ENCODE results near the gene DCAF6. TPM values are rescaled to one million over a fixed set of nuclear protein-coding genes. Genes with fewer than 3 reads are reported as not detected.

DCAF6 gene
- total RNA-seq, 1 donor from 2014 or later = 28.6 TPM

DNA sequence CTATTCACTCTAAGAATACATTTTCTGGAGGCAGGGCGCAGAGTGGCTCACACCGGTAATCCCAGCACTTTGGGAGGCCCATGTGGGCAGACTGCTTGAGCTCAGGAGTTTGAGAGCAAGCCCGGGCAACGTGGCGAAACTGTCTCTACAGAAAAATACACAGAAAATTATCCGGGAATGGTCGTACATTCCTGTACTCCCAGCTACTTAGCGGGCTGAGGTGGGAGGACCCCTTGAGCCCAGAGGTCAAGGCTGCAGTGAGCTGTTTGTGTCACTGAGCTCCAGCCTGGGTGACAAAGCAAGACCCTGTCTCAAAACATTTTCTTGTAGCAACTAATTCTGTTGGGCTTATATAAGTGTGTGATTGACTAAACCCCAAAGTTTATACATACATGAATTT, 169.8 kb downstream of the DCAF6 start:
- peaks cover 29% of the 10 kb centered on the region for H3K4me1 ChIP-seq
- Mint-ChIP-seq H3K36me3 (peaks cover 41% of the 10 kb centered on the region), H3K4me1 (peaks cover 21% of the 10 kb centered on the region), H3K4me3 (no peak overlapping the region), H3K9me3 (no peaks in the 10 kb centered on the region), H3K27me3 (ENCODE audit: insufficient read depth, low read depth) (peaks cover 2% of the 10 kb centered on the region), H3K27ac (peak overlapping the region; percentile 1)
- no peak for DNase-seq (ENCODE audit: low spot score)
- H3K4me2 ChIP-seq = peak overlapping the region; percentile 19
- H3K9me3 ChIP-seq (ENCODE audit: low read depth) = no peaks in the 10 kb centered on the region
- peaks cover 28% of the 10 kb centered on the region for H4K20me1 ChIP-seq (ENCODE audit: low read depth)
- H3F3A ChIP-seq (ENCODE audit: low read depth) = peaks cover 16% of the 10 kb centered on the region
- H2AFZ ChIP-seq (replicated peaks) = no peak overlapping the region
- TF ChIP-seq, protein P1, sequence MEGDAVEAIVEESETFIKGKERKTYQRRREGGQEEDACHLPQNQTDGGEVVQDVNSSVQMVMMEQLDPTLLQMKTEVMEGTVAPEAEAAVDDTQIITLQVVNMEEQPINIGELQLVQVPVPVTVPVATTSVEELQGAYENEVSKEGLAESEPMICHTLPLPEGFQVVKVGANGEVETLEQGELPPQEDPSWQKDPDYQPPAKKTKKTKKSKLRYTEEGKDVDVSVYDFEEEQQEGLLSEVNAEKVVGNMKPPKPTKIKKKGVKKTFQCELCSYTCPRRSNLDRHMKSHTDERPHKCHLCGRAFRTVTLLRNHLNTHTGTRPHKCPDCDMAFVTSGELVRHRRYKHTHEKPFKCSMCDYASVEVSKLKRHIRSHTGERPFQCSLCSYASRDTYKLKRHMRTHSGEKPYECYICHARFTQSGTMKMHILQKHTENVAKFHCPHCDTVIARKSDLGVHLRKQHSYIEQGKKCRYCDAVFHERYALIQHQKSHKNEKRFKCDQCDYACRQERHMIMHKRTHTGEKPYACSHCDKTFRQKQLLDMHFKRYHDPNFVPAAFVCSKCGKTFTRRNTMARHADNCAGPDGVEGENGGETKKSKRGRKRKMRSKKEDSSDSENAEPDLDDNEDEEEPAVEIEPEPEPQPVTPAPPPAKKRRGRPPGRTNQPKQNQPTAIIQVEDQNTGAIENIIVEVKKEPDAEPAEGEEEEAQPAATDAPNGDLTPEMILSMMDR (IDR thresholded peaks at IDR 0.05) = no peak
- no peak for TF ChIP-seq EZH2phosphoT487 (IDR thresholded peaks at IDR 0.05)
- TF ChIP-seq EZH2 (IDR thresholded peaks at IDR 0.05) = no peak
- H3K27ac ChIP-seq = no peak overlapping the region
- H3K4me3 ChIP-seq = no peak overlapping the region
- H3K79me2 ChIP-seq (ENCODE audit: low read depth) = peaks cover 38% of the 10 kb centered on the region
- no peak overlapping the region for H3K9ac ChIP-seq
- no peaks in the 10 kb centered on the region for H3K36me3 ChIP-seq
- H3K27me3 ChIP-seq = no peaks in the 10 kb centered on the region

DNA sequence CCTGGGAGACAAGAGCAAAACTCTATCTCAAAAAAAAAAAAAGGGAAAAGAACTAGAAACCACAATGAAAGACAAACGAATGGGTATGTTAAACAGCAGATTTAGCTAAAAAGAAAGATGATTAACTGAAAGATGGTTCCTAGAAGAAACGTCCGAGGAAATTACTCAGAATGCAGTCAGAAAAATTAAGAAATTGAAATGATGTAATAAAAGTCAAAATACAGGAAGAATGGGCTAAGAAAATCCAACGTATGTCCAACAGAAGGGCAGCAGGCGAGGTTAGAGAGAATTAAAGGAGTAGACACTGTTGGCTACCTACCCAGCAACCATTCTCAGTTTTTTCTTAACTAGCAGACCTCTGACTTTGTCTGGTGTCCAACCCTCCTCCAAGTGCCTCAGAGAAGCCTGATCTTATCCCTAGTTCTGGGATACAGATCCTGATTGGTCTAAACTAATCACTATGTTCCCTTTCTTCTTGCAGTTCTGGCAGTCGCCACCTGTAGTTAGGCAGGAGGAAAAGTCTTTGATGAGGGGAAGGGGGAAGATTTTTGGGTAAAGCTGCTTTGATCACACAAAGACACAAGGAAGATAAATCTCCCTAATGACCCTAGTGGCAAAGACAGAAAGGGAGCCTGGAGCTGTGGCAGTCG, 174.5 kb downstream of the DCAF6 start:
- Mint-ChIP-seq H3K9me3 (peaks cover 2% of the 10 kb centered on the region), H3K4me1 (peaks cover 16% of the 10 kb centered on the region), H3K4me3 (no peak overlapping the region), H3K27me3 (ENCODE audit: insufficient read depth, low read depth) (peaks cover 2% of the 10 kb centered on the region), H3K36me3 (peaks cover 38% of the 10 kb centered on the region), H3K27ac (no peak overlapping the region)
- Histone ChIP-seq H3F3A (ENCODE audit: low read depth) (peaks cover 30% of the 10 kb centered on the region), H3K79me2 (ENCODE audit: low read depth) (peaks cover 46% of the 10 kb centered on the region), H3K9me3 (ENCODE audit: low read depth) (no peaks in the 10 kb centered on the region), H3K36me3 (no peaks in the 10 kb centered on the region), H3K4me1 (peaks cover 32% of the 10 kb centered on the region), H3K27ac (peak overlapping the region; percentile 42), H3K4me2 (peak overlapping the region; percentile 32), H3K9ac (no peak overlapping the region), H3K27me3 (no peaks in the 10 kb centered on the region), H2AFZ (replicated peaks) (no peak overlapping the region), H3K4me3 (no peak overlapping the region), H4K20me1 (ENCODE audit: low read depth) (peaks cover 26% of the 10 kb centered on the region)
- peak; percentile 73 for DNase-seq (ENCODE audit: low spot score)
- TF ChIP-seq, protein P1 (IDR thresholded peaks at IDR 0.05) = no peak
- no peak for TF ChIP-seq EZH2 (IDR thresholded peaks at IDR 0.05)
- TF ChIP-seq EZH2phosphoT487 (IDR thresholded peaks at IDR 0.05) = no peak

DNA sequence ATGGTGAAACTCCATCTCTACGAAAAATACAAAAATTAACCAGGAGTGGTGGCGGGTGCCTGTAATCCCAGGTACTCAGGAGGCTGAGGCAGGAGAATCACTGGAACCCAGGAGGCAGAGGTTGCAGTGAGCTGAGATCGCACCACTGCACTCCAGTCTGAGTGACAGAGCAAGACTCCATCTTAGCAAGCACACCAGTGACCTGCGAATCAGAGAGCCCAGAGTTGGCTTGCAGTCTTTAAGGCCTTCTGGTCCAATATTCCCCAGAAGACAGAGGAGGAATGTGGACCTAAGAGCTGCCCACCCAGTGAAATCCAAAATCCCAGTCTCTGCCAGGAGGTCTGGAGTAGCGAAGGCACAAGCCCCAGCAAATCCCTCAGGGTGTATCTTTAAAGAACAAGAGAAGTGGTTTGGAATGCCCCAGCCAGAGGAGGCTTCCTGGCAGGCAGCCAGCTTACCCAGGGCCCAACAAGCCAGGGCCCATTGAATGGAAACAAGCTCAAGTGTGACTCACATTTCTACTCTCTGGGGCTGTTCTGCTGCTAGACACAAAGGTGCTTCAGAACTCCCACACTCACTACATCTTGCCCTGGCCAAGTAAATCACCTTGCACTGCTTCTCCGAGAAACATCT, 176.3 kb downstream of the DCAF6 start:
- Mint-ChIP-seq H3K4me1 (peaks cover 8% of the 10 kb centered on the region), H3K36me3 (peaks cover 46% of the 10 kb centered on the region), H3K9me3 (peaks cover 2% of the 10 kb centered on the region), H3K4me3 (no peak overlapping the region), H3K27me3 (ENCODE audit: insufficient read depth, low read depth) (peaks cover 1% of the 10 kb centered on the region), H3K27ac (no peak overlapping the region)
- TF ChIP-seq EZH2 (IDR thresholded peaks at IDR 0.05) (no peak), EZH2phosphoT487 (IDR thresholded peaks at IDR 0.05) (no peak)
- TF ChIP-seq, protein P1 (IDR thresholded peaks at IDR 0.05) = no peak
- no peak overlapping the region for H2AFZ ChIP-seq (replicated peaks)
- H3K27me3 ChIP-seq = no peaks in the 10 kb centered on the region
- H3K27ac ChIP-seq = no peak overlapping the region
- DNase-seq (ENCODE audit: low spot score) = no peak
- peaks cover 32% of the 10 kb centered on the region for H3K79me2 ChIP-seq (ENCODE audit: low read depth)
- H3K4me3 ChIP-seq = no peak overlapping the region
- H3F3A ChIP-seq (ENCODE audit: low read depth) = peaks cover 22% of the 10 kb centered on the region
- H3K9ac ChIP-seq = no peak overlapping the region
- H3K36me3 ChIP-seq = no peaks in the 10 kb centered on the region
- no peaks in the 10 kb centered on the region for H3K9me3 ChIP-seq (ENCODE audit: low read depth)
- H3K4me1 ChIP-seq = peaks cover 14% of the 10 kb centered on the region
- no peak overlapping the region for H3K4me2 ChIP-seq
- H4K20me1 ChIP-seq (ENCODE audit: low read depth) = peaks cover 12% of the 10 kb centered on the region
